Esophagus squamous epithelium (tissue), 4 donors: ENCODE data around the gene PIGX.

ENCODE experiments used
- POLR2A ChIP-seq, 4 donors: fragments of 450-650 bp; IDR thresholded peaks; one replicate each; pipeline ENCODE4 v1.6.1; 2017; ENCODE audit warnings: antibody characterized with exemption in 4 of 4, mild to moderate bottlenecking in 4 of 4, moderate library complexity in 3 of 4
- TF ChIP-seq, protein P1 (sequence below), 6 experiments: fragments of 450-650 bp in 4 of 6; fragments of 200-600 bp in 2 of 6; sonication (generic) in 2 of 6; IDR thresholded peaks; one replicate each; pipeline ENCODE4 v1.5.1; 2016 to 2019; ENCODE audit warnings: antibody characterized with exemption in 6 of 6, mild to moderate bottlenecking in 4 of 6, moderate library complexity in 4 of 6

DNA sequence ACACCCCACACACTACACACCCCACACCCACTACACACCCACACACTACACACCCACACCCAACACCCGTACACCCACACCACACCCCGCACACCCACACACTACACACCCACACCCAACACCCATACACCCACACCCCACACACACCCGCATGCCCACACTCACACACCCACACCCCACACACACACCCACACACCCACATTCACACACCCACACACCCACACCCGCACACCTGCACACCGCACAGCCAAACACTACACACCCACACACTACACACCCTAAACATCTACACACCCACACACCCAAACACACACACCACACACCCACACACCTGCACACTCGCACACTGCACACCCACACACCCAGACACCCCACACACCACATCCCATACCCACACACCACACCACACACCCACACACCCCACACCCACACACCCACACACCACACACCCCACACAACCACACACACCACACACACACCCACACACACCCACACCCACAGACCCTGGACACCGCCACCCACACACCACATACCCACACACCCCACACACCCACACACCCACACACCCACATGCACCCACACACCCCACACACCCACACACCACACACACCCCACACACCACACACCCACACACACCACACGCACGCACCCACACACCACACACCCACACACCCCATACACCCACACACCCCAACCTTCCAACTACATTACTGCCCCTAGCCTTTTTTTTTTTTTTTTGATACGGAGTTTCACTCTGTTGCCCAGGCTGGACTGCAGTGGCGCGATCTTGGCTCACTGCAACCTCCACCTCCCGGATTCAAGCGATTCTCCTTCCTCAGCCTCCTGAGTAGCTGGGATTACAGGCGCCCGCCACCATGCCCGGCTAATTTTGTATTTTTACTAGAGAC is 17.0 kb upstream of the PIGX start:
- TF ChIP-seq POLR2A (IDR thresholded peaks at IDR 0.05), result no peak
- TF ChIP-seq, protein P1, sequence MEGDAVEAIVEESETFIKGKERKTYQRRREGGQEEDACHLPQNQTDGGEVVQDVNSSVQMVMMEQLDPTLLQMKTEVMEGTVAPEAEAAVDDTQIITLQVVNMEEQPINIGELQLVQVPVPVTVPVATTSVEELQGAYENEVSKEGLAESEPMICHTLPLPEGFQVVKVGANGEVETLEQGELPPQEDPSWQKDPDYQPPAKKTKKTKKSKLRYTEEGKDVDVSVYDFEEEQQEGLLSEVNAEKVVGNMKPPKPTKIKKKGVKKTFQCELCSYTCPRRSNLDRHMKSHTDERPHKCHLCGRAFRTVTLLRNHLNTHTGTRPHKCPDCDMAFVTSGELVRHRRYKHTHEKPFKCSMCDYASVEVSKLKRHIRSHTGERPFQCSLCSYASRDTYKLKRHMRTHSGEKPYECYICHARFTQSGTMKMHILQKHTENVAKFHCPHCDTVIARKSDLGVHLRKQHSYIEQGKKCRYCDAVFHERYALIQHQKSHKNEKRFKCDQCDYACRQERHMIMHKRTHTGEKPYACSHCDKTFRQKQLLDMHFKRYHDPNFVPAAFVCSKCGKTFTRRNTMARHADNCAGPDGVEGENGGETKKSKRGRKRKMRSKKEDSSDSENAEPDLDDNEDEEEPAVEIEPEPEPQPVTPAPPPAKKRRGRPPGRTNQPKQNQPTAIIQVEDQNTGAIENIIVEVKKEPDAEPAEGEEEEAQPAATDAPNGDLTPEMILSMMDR (IDR thresholded peaks at IDR 0.05), result no peak
